Measurements from ENCODE around the gene ANKRD31.

DNA sequence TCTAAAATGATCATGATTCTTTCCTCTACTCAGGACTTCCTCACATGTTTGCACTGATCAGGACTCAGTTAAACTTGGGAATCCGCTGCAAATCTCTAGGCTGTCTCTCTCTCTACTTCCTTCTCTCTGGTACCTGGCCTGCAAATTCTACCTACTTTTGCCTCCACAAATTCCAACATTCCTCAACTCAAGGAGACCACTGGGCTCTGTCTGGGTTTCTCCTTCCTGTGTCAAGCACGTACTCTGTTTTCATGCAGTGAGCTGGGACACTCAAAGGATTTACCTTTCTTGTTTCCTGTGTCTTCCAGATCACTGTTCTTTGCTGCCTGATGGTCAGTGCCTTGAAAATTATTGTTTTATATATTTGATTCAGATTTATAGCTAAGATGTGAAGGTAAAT is 45.9 kb upstream of the ANKRD31 start:
- TF ChIP-seq, protein P1, sequence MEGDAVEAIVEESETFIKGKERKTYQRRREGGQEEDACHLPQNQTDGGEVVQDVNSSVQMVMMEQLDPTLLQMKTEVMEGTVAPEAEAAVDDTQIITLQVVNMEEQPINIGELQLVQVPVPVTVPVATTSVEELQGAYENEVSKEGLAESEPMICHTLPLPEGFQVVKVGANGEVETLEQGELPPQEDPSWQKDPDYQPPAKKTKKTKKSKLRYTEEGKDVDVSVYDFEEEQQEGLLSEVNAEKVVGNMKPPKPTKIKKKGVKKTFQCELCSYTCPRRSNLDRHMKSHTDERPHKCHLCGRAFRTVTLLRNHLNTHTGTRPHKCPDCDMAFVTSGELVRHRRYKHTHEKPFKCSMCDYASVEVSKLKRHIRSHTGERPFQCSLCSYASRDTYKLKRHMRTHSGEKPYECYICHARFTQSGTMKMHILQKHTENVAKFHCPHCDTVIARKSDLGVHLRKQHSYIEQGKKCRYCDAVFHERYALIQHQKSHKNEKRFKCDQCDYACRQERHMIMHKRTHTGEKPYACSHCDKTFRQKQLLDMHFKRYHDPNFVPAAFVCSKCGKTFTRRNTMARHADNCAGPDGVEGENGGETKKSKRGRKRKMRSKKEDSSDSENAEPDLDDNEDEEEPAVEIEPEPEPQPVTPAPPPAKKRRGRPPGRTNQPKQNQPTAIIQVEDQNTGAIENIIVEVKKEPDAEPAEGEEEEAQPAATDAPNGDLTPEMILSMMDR (IDR thresholded peaks at IDR 0.05): no peak
- TF ChIP-seq POLR2A (IDR thresholded peaks at IDR 0.05): no peak

Measured in adrenal gland (tissue), 5 donors.